Femur (tissue), 1 donor: ENCODE results near the gene DPH6.
"Not testable (repeated sequence)": the region's sequence is repeated elsewhere in the genome, so short reads cannot be mapped to it uniquely, and the experiment has no call there.

Source experiments
- DNase-seq: peaks from one replicate; pipeline ENCODE4 v3.0.0-alpha.2; 2017

Gene DPH6

GRCh38 chr15:35545824-35546510 lies at the start of gene DPH6:
DPH6 (minus strand) TSS chr15:35546165; CDS start chr15:35546141, 24 bp downstream.
- DNase-seq = peak; percentile 90

- no peak for DNase-seq
These were observed 49.7 kb upstream of the DPH6 start for GRCh38 chr15:35595656-35596055.

GRCh38 chr15:35591987-35592386 lies 46.0 kb upstream of the DPH6 start:
- DNase-seq = not testable (repeated sequence)

- no peak for DNase-seq
These were observed 38.0 kb upstream of the DPH6 start for GRCh38 chr15:35583863-35584528.

- no peak for DNase-seq
These were observed 34.6 kb upstream of the DPH6 start for GRCh38 chr15:35580606-35581005.

GRCh38 chr15:35567392-35567791 lies 21.4 kb upstream of the DPH6 start:
- no peak for DNase-seq

GRCh38 chr15:35566991-35567390 lies 21.0 kb upstream of the DPH6 start:
- no peak for DNase-seq

GRCh38 chr15:35565901-35566300 lies 19.9 kb upstream of the DPH6 start:
- no peak for DNase-seq

GRCh38 chr15:35562641-35563040 lies 16.7 kb upstream of the DPH6 start:
- DNase-seq = no peak

GRCh38 chr15:35561308-35561707 lies 15.3 kb upstream of the DPH6 start:
- no peak for DNase-seq

- no peak for DNase-seq
These were observed 14.9 kb upstream of the DPH6 start for GRCh38 chr15:35560870-35561269.

GRCh38 chr15:35560258-35560657 lies 14.3 kb upstream of the DPH6 start:
- DNase-seq = no peak

GRCh38 chr15:35559683-35560082 lies 13.7 kb upstream of the DPH6 start:
- DNase-seq = no peak

- DNase-seq = no peak
These were observed 11.6 kb upstream of the DPH6 start for GRCh38 chr15:35557544-35557943.

GRCh38 chr15:35557012-35557411 lies 11.0 kb upstream of the DPH6 start:
- no peak for DNase-seq

- DNase-seq = no peak
These were observed 9.3 kb upstream of the DPH6 start for GRCh38 chr15:35555244-35555643.

- DNase-seq = no peak
These were observed 5.0 kb upstream of the DPH6 start for GRCh38 chr15:35550957-35551356.

GRCh38 chr15:35549567-35549966 lies 3.6 kb upstream of the DPH6 start:
- DNase-seq = no peak

GRCh38 chr15:35548435-35548834 lies 2.5 kb upstream of the DPH6 start:
- DNase-seq = no peak

- no peak for DNase-seq
These were observed 1.9 kb upstream of the DPH6 start for GRCh38 chr15:35547775-35548364.

GRCh38 chr15:35546511-35547381 lies 781 bp upstream of the DPH6 start:
- DNase-seq = no peak

GRCh38 chr15:35545316-35545823 lies 595 bp downstream of the DPH6 start:
- peak; percentile 69 for DNase-seq

- no peak for DNase-seq
These were observed 5.1 kb downstream of the DPH6 start for GRCh38 chr15:35540885-35541284.
